ENCODE results near the gene POU3F1.

The POU3F1 gene

GRCh38 chr1:38046333-38046883 is at the start of gene POU3F1:
TSS of gene POU3F1 (minus strand) at chr1:38046793. CDS start at chr1:38046743, 50 bp downstream.
- no peak for DNase-seq (ENCODE audit: low read depth)

GRCh38 chr1:38095454-38095931 is 48.9 kb upstream of the POU3F1 start:
- no peak for DNase-seq (ENCODE audit: low read depth)

- DNase-seq (ENCODE audit: low read depth), result no peak
Measured at GRCh38 chr1:38094711-38095290, 48.2 kb upstream of the POU3F1 start.

- no peak for DNase-seq (ENCODE audit: low read depth)
Measured at GRCh38 chr1:38093569-38094520, 47.3 kb upstream of the POU3F1 start.

GRCh38 chr1:38092256-38092655 is 45.7 kb upstream of the POU3F1 start:
- no peak for DNase-seq (ENCODE audit: low read depth)

GRCh38 chr1:38090796-38091195 is 44.2 kb upstream of the POU3F1 start:
- DNase-seq (ENCODE audit: low read depth), result no peak

- no peak for DNase-seq (ENCODE audit: low read depth)
Measured at GRCh38 chr1:38089712-38090360, 43.2 kb upstream of the POU3F1 start.

- no peak for DNase-seq (ENCODE audit: low read depth)
Measured at GRCh38 chr1:38088791-38089190, 42.2 kb upstream of the POU3F1 start.

- DNase-seq (ENCODE audit: low read depth), result no peak
Measured at GRCh38 chr1:38088366-38088765, 41.8 kb upstream of the POU3F1 start.

GRCh38 chr1:38087676-38088075 is 41.1 kb upstream of the POU3F1 start:
- no peak for DNase-seq (ENCODE audit: low read depth)

GRCh38 chr1:38085666-38086330 is 39.2 kb upstream of the POU3F1 start:
- DNase-seq (ENCODE audit: low read depth), result no peak

GRCh38 chr1:38084700-38085099 is 38.1 kb upstream of the POU3F1 start:
- no peak for DNase-seq (ENCODE audit: low read depth)

GRCh38 chr1:38084113-38084512 is 37.5 kb upstream of the POU3F1 start:
- no peak for DNase-seq (ENCODE audit: low read depth)

GRCh38 chr1:38083541-38083940 is 36.9 kb upstream of the POU3F1 start:
- DNase-seq (ENCODE audit: low read depth), result no peak

GRCh38 chr1:38082769-38083263 is 36.2 kb upstream of the POU3F1 start:
- DNase-seq (ENCODE audit: low read depth), result no peak

- DNase-seq (ENCODE audit: low read depth), result no peak
Measured at GRCh38 chr1:38079019-38079418, 32.4 kb upstream of the POU3F1 start.

GRCh38 chr1:38077523-38078147 is 31.0 kb upstream of the POU3F1 start:
- DNase-seq (ENCODE audit: low read depth), result no peak

GRCh38 chr1:38076455-38076854 is 29.9 kb upstream of the POU3F1 start:
- DNase-seq (ENCODE audit: low read depth), result no peak

GRCh38 chr1:38076038-38076437 is 29.4 kb upstream of the POU3F1 start:
- DNase-seq (ENCODE audit: low read depth), result no peak

- no peak for DNase-seq (ENCODE audit: low read depth)
Measured at GRCh38 chr1:38075191-38075590, 28.6 kb upstream of the POU3F1 start.

- no peak for DNase-seq (ENCODE audit: low read depth)
Measured at GRCh38 chr1:38074302-38074677, 27.7 kb upstream of the POU3F1 start.
